Memory B cell (primary cell): ENCODE data around the gene ABHD14A.

Experiments used
- ATAC-seq: fragments of 150-1000 bp; cut with Tn5 transposase; 2 replicates; pipeline ENCODE4 v1.10.0; 2021; ENCODE audit warnings: low read depth, mild to moderate bottlenecking, moderate library complexity
- DNase-seq, 2 donors: peaks; one replicate each; pipeline ENCODE4 v3.0.0; 2022; ENCODE audit warnings: low spot score in 2 of 2
- H3K27ac Mint-ChIP-seq: one replicate; pipeline ENCODE4 v1.8.0; 2022; ENCODE audit warnings: mild to moderate bottlenecking, moderate library complexity, mixed read lengths
- H3K27me3 Mint-ChIP-seq: one replicate; pipeline ENCODE4 v1.8.0; 2022; ENCODE audit warnings: mixed read lengths
- H3K36me3 Mint-ChIP-seq: one replicate; pipeline ENCODE4 v1.8.0; 2022; ENCODE audit warnings: mild to moderate bottlenecking, mixed read lengths
- H3K4me1 Mint-ChIP-seq: one replicate; pipeline ENCODE4 v1.8.0; 2022; ENCODE audit warnings: mixed read lengths
- H3K4me3 Mint-ChIP-seq: one replicate; pipeline ENCODE4 v1.8.0; 2022; ENCODE audit warnings: mild to moderate bottlenecking, moderate library complexity, mixed read lengths
- H3K9me3 Mint-ChIP-seq: one replicate; pipeline ENCODE4 v1.8.0; 2022; ENCODE audit warnings: mixed read lengths

Gene ABHD14A

DNA sequence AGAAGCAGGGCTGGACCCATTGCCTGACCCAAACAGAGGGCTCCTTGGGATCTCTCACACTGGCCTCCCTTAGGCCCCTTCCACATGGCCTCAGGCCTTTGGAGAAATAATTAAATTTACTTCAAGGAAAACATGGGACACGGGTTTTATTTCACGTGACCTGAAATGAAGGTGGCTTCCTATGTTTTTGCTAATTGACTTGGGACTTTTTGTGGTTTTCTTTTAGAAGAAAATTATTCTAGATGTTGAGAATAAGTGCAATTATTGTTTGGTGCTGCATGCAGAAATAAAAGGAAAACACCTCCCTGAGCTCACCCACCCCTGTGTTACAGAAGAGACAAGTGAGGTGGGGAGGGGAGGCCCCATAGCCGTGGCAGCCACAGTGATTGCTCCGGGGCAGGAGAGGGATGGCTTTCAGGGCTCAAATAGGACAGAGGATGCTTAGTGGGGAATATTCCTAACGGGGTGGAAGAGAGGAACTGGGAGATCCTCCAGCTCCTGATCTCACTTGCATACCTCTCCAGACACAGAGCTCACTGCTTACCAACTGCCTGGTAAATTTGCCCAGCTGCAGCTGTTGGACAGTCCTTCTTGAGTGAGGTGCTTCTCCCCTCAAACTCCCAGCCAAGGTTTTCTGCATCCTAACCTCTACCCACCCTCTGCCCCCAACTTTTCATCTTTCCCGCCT is 50.0 kb downstream of the ABHD14A start:
- peaks cover 15% of the 10 kb centered on the region for H3K4me1 Mint-ChIP-seq
- no peaks in the 10 kb centered on the region for H3K9me3 Mint-ChIP-seq
- no peak overlapping the region for H3K27ac Mint-ChIP-seq
- ATAC-seq (no peak), DNase-seq (no peak)
- no peak overlapping the region for H3K4me3 Mint-ChIP-seq
- no peaks in the 10 kb centered on the region for H3K27me3 Mint-ChIP-seq
- H3K36me3 Mint-ChIP-seq, result no peaks in the 10 kb centered on the region

DNA sequence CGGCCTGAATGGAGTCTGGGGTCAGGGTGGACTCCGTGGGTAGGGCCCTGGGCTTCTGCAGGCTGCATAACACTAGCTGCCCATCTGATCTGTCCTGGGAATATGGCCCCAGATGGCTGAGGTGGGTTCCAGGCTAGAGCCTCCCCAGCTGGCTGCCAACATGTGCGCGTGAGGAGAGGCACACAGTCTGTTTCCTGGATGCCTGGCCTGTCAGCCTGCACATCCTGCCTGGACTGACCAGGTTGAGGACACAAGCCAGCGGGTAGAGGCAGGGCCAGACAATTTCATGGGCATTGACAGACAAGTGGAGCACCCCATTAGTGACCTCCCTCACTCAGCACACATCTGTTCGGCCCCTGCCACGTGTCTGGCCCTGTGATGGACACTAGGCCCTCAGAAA is 50.6 kb downstream of the ABHD14A start:
- Mint-ChIP-seq H3K4me3 (no peak overlapping the region), H3K36me3 (no peaks in the 10 kb centered on the region), H3K27ac (no peak overlapping the region), H3K27me3 (no peaks in the 10 kb centered on the region), H3K9me3 (no peaks in the 10 kb centered on the region), H3K4me1 (peaks cover 15% of the 10 kb centered on the region)
- DNase-seq, result no peak
- no peak for ATAC-seq

DNA sequence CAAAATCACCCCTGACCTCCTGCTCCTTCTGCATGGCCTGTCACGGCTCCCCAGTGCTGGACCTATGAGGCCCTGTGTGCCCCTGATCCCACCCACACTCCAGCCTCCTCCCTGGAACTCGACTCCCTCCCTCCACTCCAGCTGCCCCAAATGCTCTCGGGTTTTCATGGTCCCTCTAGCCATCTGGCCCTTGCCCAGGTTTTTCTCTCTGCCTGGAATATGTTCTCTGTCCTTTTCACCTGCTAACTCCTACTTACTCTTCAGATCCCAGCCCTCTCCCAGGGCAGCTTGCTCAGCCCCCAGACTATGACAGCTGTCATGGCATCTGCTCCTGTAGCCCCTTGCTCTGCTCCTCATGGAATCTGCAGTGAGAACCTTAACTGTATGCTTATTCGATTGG is 51.2 kb downstream of the ABHD14A start:
- ATAC-seq, result no peak
- Mint-ChIP-seq H3K4me3 (no peak overlapping the region), H3K27me3 (no peaks in the 10 kb centered on the region), H3K27ac (no peak overlapping the region), H3K36me3 (no peaks in the 10 kb centered on the region), H3K4me1 (peaks cover 15% of the 10 kb centered on the region), H3K9me3 (no peaks in the 10 kb centered on the region)
- no peak for DNase-seq

DNA sequence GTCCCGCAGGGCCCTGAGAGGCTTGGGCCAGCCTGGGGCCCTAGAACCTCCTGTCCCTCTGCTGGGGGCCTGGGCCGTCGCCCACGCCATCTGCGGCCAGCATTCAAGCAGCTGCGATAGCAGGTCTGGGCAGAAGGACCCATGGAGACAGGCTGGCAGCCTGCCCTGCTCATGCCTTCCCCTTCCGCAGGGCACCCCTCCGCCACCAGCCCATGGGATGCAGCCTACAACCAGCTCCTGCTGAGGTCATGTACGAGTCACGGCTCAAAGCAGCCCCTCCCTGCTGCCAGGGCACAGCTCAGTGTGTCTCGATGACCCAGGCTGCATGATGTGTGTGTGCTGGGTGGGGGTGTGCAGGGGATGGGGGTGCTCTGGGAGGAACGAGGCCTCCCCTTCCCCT is 53.7 kb downstream of the ABHD14A start:
- Mint-ChIP-seq H3K27ac (no peak overlapping the region), H3K9me3 (no peaks in the 10 kb centered on the region), H3K4me3 (no peak overlapping the region), H3K27me3 (no peaks in the 10 kb centered on the region), H3K4me1 (peaks cover 9% of the 10 kb centered on the region), H3K36me3 (no peaks in the 10 kb centered on the region)
- ATAC-seq, result no peak
- DNase-seq, result no peak

DNA sequence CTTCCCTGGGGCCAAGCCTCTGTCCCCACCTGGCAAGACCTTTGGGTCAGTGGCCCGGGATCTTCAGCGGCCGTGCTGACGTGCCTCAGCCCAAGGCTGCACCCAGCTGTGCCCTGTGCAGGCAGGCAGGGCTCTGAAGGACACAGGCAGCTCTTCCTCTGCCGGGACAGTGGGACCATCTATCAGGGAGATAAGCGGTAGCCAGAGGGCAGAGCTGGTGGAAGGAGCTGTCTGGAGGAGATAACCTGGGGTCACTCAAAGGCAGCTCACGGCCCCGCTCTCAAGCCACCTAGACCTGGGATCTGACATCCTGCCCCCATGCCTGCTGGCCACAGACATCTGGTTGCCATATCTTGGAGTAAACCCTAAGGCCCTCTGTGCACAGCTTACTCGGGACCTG is 54.2 kb downstream of the ABHD14A start:
- Mint-ChIP-seq H3K4me3 (no peak overlapping the region), H3K4me1 (peaks cover 5% of the 10 kb centered on the region), H3K27ac (no peak overlapping the region), H3K36me3 (no peaks in the 10 kb centered on the region), H3K9me3 (no peaks in the 10 kb centered on the region), H3K27me3 (no peaks in the 10 kb centered on the region)
- ATAC-seq, result no peak
- DNase-seq, result no peak

DNA sequence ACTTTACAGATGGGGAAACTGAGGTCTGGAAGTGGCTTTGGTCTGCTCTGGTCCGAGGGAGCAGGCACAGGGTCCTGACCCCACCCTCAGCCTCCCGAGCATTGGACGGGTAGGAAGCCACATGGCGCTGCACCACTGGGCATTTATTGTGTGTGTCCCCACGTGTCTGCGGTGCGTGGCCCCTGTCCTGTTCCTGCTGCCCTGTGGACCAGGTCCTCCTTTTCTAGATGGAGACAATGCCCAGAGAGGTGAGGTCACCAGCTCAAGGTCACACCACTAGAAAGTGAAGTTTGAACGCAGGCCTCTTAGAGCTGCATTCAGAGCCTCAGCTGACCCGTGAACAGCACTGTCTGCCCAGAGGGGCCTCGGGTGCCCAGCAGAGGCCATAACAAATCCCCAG is 54.7 kb downstream of the ABHD14A start:
- H3K36me3 Mint-ChIP-seq, result no peaks in the 10 kb centered on the region
- DNase-seq (no peak), ATAC-seq (no peak)
- H3K27me3 Mint-ChIP-seq, result no peaks in the 10 kb centered on the region
- peaks cover under 1% of the 10 kb centered on the region for H3K4me1 Mint-ChIP-seq
- no peak overlapping the region for H3K27ac Mint-ChIP-seq
- H3K4me3 Mint-ChIP-seq, result no peak overlapping the region
- H3K9me3 Mint-ChIP-seq, result no peaks in the 10 kb centered on the region
